Measurements from ENCODE around the gene CNNM2. TPM values are rescaled to one million over a fixed set of nuclear protein-coding genes. Genes with fewer than 3 reads are reported as not detected.

Gene CNNM2
- total RNA-seq, 2 experiments from 2014 or later, result 5.1 to 5.2 TPM

GRCh38 chr10:103111031-103111917 lies 193.2 kb downstream of the CNNM2 start:
- DNase-seq (no peak), ATAC-seq (no peak)
- POLR2A ChIA-PET, result interaction anchor here (0.6 kb wide), 1 partner anchor 93 kb away, joined by 3 read pairs; no protein-coding TSS in a partner anchor
- Mint-ChIP-seq H3K36me3 (ENCODE audit: low read depth) (no peaks in the 10 kb centered on the region), H3K4me3 (no peak overlapping the region), H3K27ac (no peak overlapping the region), H3K27me3 (no peaks in the 10 kb centered on the region), H3K4me1 (ENCODE audit: low read depth) (peaks cover 22% of the 10 kb centered on the region), H3K9me3 (no peaks in the 10 kb centered on the region)
- intact Hi-C loops (cut with micrococcal nuclease), result no loop called here
- TF ChIP-seq CTCF (IDR thresholded peaks at IDR 0.05), result no peak
- CTCF ChIA-PET, result interaction anchor here (2.4 kb wide), 1 partner anchor 133 kb away, joined by 9 read pairs; no protein-coding TSS in a partner anchor

- ChIA-PET POLR2A (interaction anchor here (0.6 kb wide), 1 partner anchor 92 kb away, joined by 3 read pairs; no protein-coding TSS in a partner anchor), CTCF (interaction anchor here (1.1 kb wide), 1 partner anchor 42 kb away, joined by 3 read pairs; no protein-coding TSS in a partner anchor)
- no peaks in the 10 kb centered on the region for H3K27me3 Mint-ChIP-seq
- ATAC-seq (peak; percentile 88), DNase-seq (no peak)
- H3K9me3 Mint-ChIP-seq, result no peaks in the 10 kb centered on the region
- no peaks in the 10 kb centered on the region for H3K36me3 Mint-ChIP-seq (ENCODE audit: low read depth)
- intact Hi-C loops (cut with micrococcal nuclease), result no loop called here
- H3K4me1 Mint-ChIP-seq (ENCODE audit: low read depth), result peaks cover 22% of the 10 kb centered on the region
- TF ChIP-seq CTCF (IDR thresholded peaks at IDR 0.05), result no peak
- no peak overlapping the region for H3K4me3 Mint-ChIP-seq
- H3K27ac Mint-ChIP-seq, result peak overlapping the region; percentile 66
Observed at GRCh38 chr10:103111918-103112877, 194.1 kb downstream of the CNNM2 start.

GRCh38 chr10:103114876-103115275 lies 196.8 kb downstream of the CNNM2 start:
- intact Hi-C loops (cut with micrococcal nuclease), result no loop called here
- H3K27ac Mint-ChIP-seq, result no peak overlapping the region
- no peaks in the 10 kb centered on the region for H3K36me3 Mint-ChIP-seq (ENCODE audit: low read depth)
- H3K4me1 Mint-ChIP-seq (ENCODE audit: low read depth), result peaks cover 22% of the 10 kb centered on the region
- CTCF ChIA-PET, result interaction anchor here (2.2 kb wide), 1 partner anchor 129 kb away, joined by 7 read pairs; no protein-coding TSS in a partner anchor
- H3K4me3 Mint-ChIP-seq, result no peak overlapping the region
- no peaks in the 10 kb centered on the region for H3K9me3 Mint-ChIP-seq
- POLR2A ChIA-PET, result no interaction called here
- ATAC-seq (no peak), DNase-seq (no peak)
- H3K27me3 Mint-ChIP-seq, result no peaks in the 10 kb centered on the region
- TF ChIP-seq CTCF (IDR thresholded peaks at IDR 0.05), result no peak

GRCh38 chr10:103117247-103117646 lies 199.2 kb downstream of the CNNM2 start:
- Mint-ChIP-seq H3K27ac (no peak overlapping the region), H3K36me3 (ENCODE audit: low read depth) (no peaks in the 10 kb centered on the region), H3K27me3 (no peaks in the 10 kb centered on the region), H3K9me3 (no peaks in the 10 kb centered on the region), H3K4me1 (ENCODE audit: low read depth) (peaks cover 11% of the 10 kb centered on the region), H3K4me3 (no peak overlapping the region)
- intact Hi-C loops (cut with micrococcal nuclease), result no loop called here
- DNase-seq (no peak), ATAC-seq (no peak)
- CTCF ChIA-PET, result no interaction called here
- POLR2A ChIA-PET, result interaction anchor here (1.4 kb wide), 1 partner anchor 30 kb away, joined by 3 read pairs; no protein-coding TSS in a partner anchor
- no peak for TF ChIP-seq CTCF (IDR thresholded peaks at IDR 0.05)

Data from activated CD8-positive, alpha-beta T cell treated with anti-CD3 and anti-CD28 coated beads for 36 hours (primary cell).